Effector memory CD8-positive, alpha-beta T cell (primary cell): ENCODE measurements around the gene RAB3GAP1.

Source experiments
- ATAC-seq: fragments of 150-1000 bp; cut with Tn5 transposase; replicated peaks from 2 replicates; pipeline ENCODE4 v1.10.0; 2021; ENCODE audit warnings: mild to moderate bottlenecking, moderate library complexity
- DNase-seq, 3 experiments: peaks; one replicate each; pipeline ENCODE4 v3.0.0; 2021
- H3K27ac Mint-ChIP-seq, 2 donors: one replicate each; pipeline ENCODE4 v1.8.0; 2022; ENCODE audit warnings: mild to moderate bottlenecking in 2 of 2, mixed read lengths in 2 of 2, moderate library complexity in 2 of 2
- H3K27me3 Mint-ChIP-seq, 2 donors: one replicate each; pipeline ENCODE4 v1.8.0; 2022; ENCODE audit warnings: mixed read lengths in 2 of 2
- H3K36me3 Mint-ChIP-seq: one replicate; pipeline ENCODE4 v1.8.0; 2022; ENCODE audit warnings: mild to moderate bottlenecking, moderate library complexity, mixed read lengths; ENCODE audit not compliant: insufficient read depth
- H3K4me1 Mint-ChIP-seq, 2 donors: one replicate each; pipeline ENCODE4 v1.8.0; 2022; ENCODE audit warnings: low read depth in 2 of 2, mixed read lengths in 2 of 2
- H3K4me3 Mint-ChIP-seq, 2 donors: one replicate each; pipeline ENCODE4 v1.8.0; 2022; ENCODE audit warnings: mild to moderate bottlenecking in 2 of 2, mixed read lengths in 2 of 2, moderate library complexity in 2 of 2
- H3K9me3 Mint-ChIP-seq, 2 donors: one replicate each; pipeline ENCODE4 v1.8.0; 2022; ENCODE audit warnings: mixed read lengths in 2 of 2

Gene RAB3GAP1

GRCh38 chr2:135144343-135144742 lies 92.3 kb downstream of the RAB3GAP1 start:
- no peaks in the 10 kb centered on the region for H3K27me3 Mint-ChIP-seq
- DNase-seq: no peak
- no peak overlapping the region for H3K27ac Mint-ChIP-seq
- peaks cover 0 to 4% of the 10 kb centered on the region in 2 donors for H3K9me3 Mint-ChIP-seq
- no peak overlapping the region for H3K4me3 Mint-ChIP-seq
- no peaks in the 10 kb centered on the region for H3K36me3 Mint-ChIP-seq
- H3K4me1 Mint-ChIP-seq: no peaks in the 10 kb centered on the region
- no peak for ATAC-seq

GRCh38 chr2:135149251-135149650 lies 97.2 kb downstream of the RAB3GAP1 start:
- Mint-ChIP-seq H3K27ac (no peak overlapping the region), H3K36me3 (peaks cover 3% of the 10 kb centered on the region), H3K4me3 (no peak overlapping the region), H3K4me1 (no peaks in the 10 kb centered on the region), H3K27me3 (no peaks in the 10 kb centered on the region), H3K9me3 (no peaks in the 10 kb centered on the region)
- ATAC-seq (no peak), DNase-seq (no peak)

- no peak overlapping the region for H3K27ac Mint-ChIP-seq
- DNase-seq (no peak), ATAC-seq (no peak)
- H3K36me3 Mint-ChIP-seq: peaks cover 15% of the 10 kb centered on the region
- H3K27me3 Mint-ChIP-seq: no peaks in the 10 kb centered on the region
- no peaks in the 10 kb centered on the region for H3K4me1 Mint-ChIP-seq
- H3K4me3 Mint-ChIP-seq: no peak overlapping the region
- no peaks in the 10 kb centered on the region for H3K9me3 Mint-ChIP-seq
Measured at GRCh38 chr2:135150725-135151124, 98.6 kb downstream of the RAB3GAP1 start.

DNA sequence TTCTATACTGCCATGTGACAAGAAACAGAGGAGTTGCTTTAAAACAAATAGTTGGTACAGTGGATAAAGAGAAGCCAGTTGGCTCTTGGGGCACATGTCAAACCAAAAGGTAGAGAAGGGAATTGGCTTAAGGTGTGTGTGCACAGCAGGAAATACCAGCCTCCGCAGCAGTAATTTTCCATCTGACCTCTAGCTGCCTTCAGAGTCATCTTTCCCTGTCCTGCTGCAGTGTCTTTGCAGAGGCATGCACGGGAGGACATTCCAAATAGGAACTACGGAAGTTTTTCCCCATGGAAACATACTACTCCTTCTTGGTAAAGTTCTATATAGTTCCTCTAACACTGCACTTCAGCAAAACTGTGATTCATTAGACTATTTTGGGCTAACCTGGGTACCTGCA lies 99.5 kb downstream of the RAB3GAP1 start:
- ATAC-seq (no peak), DNase-seq (no peak)
- Mint-ChIP-seq H3K27me3 (no peaks in the 10 kb centered on the region), H3K9me3 (no peaks in the 10 kb centered on the region), H3K27ac (no peak overlapping the region), H3K4me3 (no peak overlapping the region), H3K4me1 (no peaks in the 10 kb centered on the region), H3K36me3 (peaks cover 15% of the 10 kb centered on the region)

- no peak for DNase-seq
- no peaks in the 10 kb centered on the region for H3K9me3 Mint-ChIP-seq
- no peak for ATAC-seq
- H3K4me1 Mint-ChIP-seq: no peaks in the 10 kb centered on the region
- H3K27ac Mint-ChIP-seq: no peak overlapping the region
- H3K4me3 Mint-ChIP-seq: no peak overlapping the region
- H3K36me3 Mint-ChIP-seq: peaks cover 15% of the 10 kb centered on the region
- H3K27me3 Mint-ChIP-seq: no peaks in the 10 kb centered on the region
Measured at GRCh38 chr2:135152361-135152760, 100.3 kb downstream of the RAB3GAP1 start.

- no peak overlapping the region for H3K27ac Mint-ChIP-seq
- ATAC-seq: no peak
- no peak for DNase-seq
- no peak overlapping the region for H3K4me3 Mint-ChIP-seq
- no peaks in the 10 kb centered on the region for H3K4me1 Mint-ChIP-seq
- no peaks in the 10 kb centered on the region for H3K27me3 Mint-ChIP-seq
- H3K36me3 Mint-ChIP-seq: peaks cover 22% of the 10 kb centered on the region
- no peaks in the 10 kb centered on the region for H3K9me3 Mint-ChIP-seq
Measured at GRCh38 chr2:135154962-135155361, 102.9 kb downstream of the RAB3GAP1 start.

DNA sequence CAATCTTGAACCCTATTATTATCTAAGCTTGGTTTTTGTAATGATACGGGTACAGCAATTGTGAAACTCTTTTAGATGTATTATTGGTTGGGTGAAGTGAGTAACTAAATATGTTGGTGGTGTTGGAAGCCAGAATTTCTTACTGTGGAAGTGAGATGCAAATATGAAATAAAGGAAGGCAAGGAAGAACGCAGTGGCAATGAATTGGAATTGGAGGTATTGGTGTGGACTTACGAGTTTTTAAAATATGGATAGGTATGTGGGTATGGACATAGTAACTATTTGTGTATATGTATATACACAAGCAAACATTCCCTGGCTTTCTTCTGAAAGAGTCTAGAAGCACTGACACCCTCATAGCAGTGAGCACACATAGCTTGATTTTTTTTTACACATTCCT lies 105.8 kb downstream of the RAB3GAP1 start:
- DNase-seq (no peak), ATAC-seq (no peak)
- no peaks in the 10 kb centered on the region for H3K27me3 Mint-ChIP-seq
- no peak overlapping the region for H3K4me3 Mint-ChIP-seq
- no peak overlapping the region for H3K27ac Mint-ChIP-seq
- no peaks in the 10 kb centered on the region for H3K4me1 Mint-ChIP-seq
- peaks cover 23% of the 10 kb centered on the region for H3K36me3 Mint-ChIP-seq
- no peaks in the 10 kb centered on the region for H3K9me3 Mint-ChIP-seq

DNA sequence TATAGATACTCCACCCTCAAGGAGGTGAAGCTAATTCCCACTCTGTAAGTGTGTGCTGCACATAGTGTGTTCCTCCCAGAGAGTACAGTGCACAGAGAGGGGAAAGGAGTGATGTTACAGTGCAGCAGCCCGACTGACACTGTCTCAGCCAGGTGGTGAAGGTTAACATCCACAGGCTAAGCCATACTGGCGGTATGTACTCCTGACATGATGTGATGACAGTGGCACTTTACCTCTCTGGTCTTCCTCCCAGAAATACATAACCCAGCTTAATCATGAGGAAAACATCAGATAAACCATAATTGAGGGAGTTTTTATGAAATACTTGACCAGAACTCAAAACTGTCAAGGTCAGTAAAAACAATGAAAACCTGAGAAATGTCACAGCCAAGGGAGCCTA lies 107.1 kb downstream of the RAB3GAP1 start:
- H3K27ac Mint-ChIP-seq: no peak overlapping the region
- no peaks in the 10 kb centered on the region for H3K9me3 Mint-ChIP-seq
- H3K27me3 Mint-ChIP-seq: no peaks in the 10 kb centered on the region
- DNase-seq (no peak), ATAC-seq (no peak)
- no peak overlapping the region for H3K4me3 Mint-ChIP-seq
- H3K36me3 Mint-ChIP-seq: peaks cover 23% of the 10 kb centered on the region
- H3K4me1 Mint-ChIP-seq: no peaks in the 10 kb centered on the region

DNA sequence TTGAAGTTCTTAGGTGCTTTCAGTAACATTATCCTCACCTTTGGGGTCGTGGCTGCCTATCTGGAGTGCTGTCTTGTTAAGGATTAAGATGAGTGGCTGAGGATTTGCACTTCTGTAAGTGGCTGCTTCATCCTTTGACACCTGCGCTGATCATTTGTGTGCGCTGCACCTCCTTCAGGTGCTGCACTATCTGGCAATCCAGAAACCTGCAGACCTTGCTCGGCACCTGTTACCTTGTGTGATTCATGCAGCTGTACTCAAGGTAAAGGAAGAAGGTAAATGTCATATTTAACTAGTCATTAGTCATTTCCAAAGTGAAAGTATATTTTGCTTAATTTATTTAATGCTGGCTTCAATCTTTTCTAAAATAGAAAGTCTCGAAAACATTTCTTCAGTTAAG lies 110.3 kb downstream of the RAB3GAP1 start:
- Mint-ChIP-seq H3K27me3 (no peaks in the 10 kb centered on the region), H3K9me3 (no peaks in the 10 kb centered on the region), H3K4me1 (no peaks in the 10 kb centered on the region), H3K36me3 (peaks cover 21% of the 10 kb centered on the region), H3K4me3 (no peak overlapping the region), H3K27ac (no peak overlapping the region)
- ATAC-seq: no peak
- DNase-seq: no peak

DNA sequence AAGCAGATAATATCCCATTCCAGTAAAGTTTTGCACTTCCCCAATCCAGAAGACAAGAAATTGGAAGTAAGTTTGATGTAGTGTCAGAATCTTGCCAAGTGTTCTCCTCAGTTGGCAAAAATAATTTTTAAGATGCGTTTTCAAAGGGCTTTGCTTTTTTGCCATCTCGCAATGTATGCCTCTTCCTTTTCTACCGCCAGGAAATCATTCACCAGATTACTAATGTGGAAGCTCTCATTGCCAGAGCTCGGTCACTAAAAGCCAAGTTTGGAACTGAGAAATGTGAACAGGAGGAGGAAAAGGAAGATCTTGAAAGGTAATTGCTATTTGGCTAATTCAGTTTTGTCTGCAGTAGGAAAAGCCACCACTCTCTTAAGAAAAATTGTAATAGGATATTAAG lies 110.7 kb downstream of the RAB3GAP1 start:
- DNase-seq: no peak
- H3K27ac Mint-ChIP-seq: no peak overlapping the region
- H3K4me3 Mint-ChIP-seq: no peak overlapping the region
- peaks cover 21% of the 10 kb centered on the region for H3K36me3 Mint-ChIP-seq
- H3K4me1 Mint-ChIP-seq: no peaks in the 10 kb centered on the region
- H3K27me3 Mint-ChIP-seq: no peaks in the 10 kb centered on the region
- H3K9me3 Mint-ChIP-seq: no peaks in the 10 kb centered on the region
- no peak for ATAC-seq

GRCh38 chr2:135163306-135163705 lies 111.2 kb downstream of the RAB3GAP1 start:
- DNase-seq (no peak), ATAC-seq (no peak)
- H3K27ac Mint-ChIP-seq: no peak overlapping the region
- H3K4me3 Mint-ChIP-seq: no peak overlapping the region
- no peaks in the 10 kb centered on the region for H3K4me1 Mint-ChIP-seq
- H3K27me3 Mint-ChIP-seq: no peaks in the 10 kb centered on the region
- H3K36me3 Mint-ChIP-seq: peaks cover 21% of the 10 kb centered on the region
- no peaks in the 10 kb centered on the region for H3K9me3 Mint-ChIP-seq

DNA sequence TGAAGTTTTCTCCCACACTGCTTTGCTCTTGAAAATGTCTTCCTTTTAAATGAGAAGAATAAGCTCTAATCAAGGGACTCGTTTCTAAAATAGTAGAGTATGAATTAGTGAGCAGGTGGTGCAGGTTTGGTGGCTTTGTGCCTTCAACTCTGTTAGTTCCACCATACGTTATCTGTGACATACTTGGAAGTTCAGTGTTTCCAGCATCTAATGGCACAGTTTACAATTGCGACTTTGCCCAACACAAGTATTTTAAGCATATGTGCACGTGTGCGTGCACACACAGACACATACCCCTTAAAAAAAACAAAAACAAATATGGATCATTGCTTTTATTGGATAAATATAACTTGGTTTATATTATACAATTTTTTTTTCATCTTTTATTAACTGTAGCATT lies 111.8 kb downstream of the RAB3GAP1 start:
- no peaks in the 10 kb centered on the region for H3K27me3 Mint-ChIP-seq
- H3K4me3 Mint-ChIP-seq: no peak overlapping the region
- peaks cover 20% of the 10 kb centered on the region for H3K36me3 Mint-ChIP-seq
- no peak for ATAC-seq
- H3K4me1 Mint-ChIP-seq: no peaks in the 10 kb centered on the region
- no peak for DNase-seq
- H3K27ac Mint-ChIP-seq: no peak overlapping the region
- no peaks in the 10 kb centered on the region for H3K9me3 Mint-ChIP-seq

DNA sequence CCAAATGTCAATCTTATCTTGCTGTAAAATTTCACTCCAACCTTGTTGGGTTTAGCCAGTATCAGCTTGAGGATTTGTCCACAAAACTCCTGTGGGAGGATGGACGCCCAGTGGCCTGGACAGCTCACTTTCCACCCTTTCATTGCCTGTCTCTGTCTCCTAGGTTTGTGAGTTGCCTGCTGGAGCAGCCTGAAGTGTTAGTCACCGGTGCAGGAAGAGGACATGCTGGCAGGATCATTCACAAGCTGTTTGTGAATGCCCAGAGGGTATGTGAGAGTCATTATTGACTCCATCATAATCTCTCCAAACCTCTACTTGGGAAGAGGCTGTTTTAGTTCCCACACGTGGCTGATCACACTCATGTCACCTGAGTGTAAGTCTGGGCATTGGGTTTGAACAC lies 112.3 kb downstream of the RAB3GAP1 start:
- Mint-ChIP-seq H3K4me1 (no peaks in the 10 kb centered on the region), H3K27me3 (no peaks in the 10 kb centered on the region), H3K36me3 (peaks cover 16% of the 10 kb centered on the region), H3K27ac (no peak overlapping the region), H3K4me3 (no peak overlapping the region), H3K9me3 (no peaks in the 10 kb centered on the region)
- ATAC-seq: no peak
- DNase-seq: no peak

DNA sequence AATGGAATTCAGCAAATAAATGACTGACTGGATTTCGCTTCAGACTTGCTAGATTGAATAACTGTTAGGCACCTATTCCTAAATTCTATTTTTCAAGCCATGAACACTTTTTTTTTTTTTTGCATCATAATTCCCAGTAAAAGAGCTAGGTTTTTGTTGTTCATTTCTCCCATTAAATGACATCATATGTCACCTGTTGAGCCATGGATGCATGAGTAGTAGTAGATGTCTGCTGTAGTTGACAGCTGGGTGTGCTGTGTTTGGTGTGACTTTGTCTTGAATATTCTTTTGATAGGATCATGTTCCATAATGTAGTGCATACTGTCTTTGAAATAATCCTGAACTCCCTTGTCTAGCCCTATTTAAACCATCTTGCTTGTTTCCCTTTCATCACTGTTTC lies 115.2 kb downstream of the RAB3GAP1 start:
- ATAC-seq (no peak), DNase-seq (no peak)
- Mint-ChIP-seq H3K27ac (peak overlapping the region in 1 of 2 donors; percentile 30), H3K36me3 (peaks cover 16% of the 10 kb centered on the region), H3K4me1 (peaks cover 0 to 3% of the 10 kb centered on the region in 2 donors), H3K4me3 (no peak overlapping the region), H3K27me3 (no peaks in the 10 kb centered on the region), H3K9me3 (no peaks in the 10 kb centered on the region)

DNA sequence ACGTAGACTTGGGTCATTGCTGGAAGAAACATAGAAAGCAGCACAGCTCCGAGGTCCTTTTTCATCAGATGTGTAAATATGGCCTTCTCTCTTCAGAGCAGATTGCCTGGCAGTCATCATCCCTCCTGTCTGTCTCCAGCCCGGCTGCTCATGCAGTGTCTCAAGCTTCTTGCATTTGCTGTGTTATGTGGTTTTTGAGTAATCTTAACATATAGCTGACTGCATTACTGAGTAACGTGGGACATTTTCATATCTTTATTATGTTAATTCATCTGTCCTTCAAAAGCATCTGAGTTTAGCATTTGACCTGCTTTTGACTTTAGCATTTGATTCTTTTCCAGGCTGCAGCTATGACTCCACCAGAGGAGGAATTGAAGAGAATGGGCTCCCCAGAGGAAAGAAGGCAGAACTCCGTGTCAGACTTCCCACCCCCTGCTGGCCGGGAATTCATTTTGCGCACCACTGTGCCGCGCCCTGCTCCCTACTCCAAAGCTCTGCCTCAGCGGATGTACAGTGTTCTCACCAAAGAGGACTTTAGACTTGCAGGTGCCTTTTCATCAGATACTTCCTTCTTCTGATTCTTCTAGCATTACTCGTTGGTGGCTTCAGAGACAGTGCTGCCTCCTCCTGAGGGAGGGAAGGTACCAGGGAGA lies 116.2 kb downstream of the RAB3GAP1 start:
- H3K36me3 Mint-ChIP-seq: peaks cover 16% of the 10 kb centered on the region
- H3K27ac Mint-ChIP-seq: peak overlapping the region; percentile 44 to 64
- peak overlapping the region in 1 of 2 donors; percentile 48 for H3K4me3 Mint-ChIP-seq

More for the DNA sequence above, 116.2 kb downstream of the RAB3GAP1 start:
- no peaks in the 10 kb centered on the region for H3K27me3 Mint-ChIP-seq
- ATAC-seq: no peak
- peaks cover 0 to 3% of the 10 kb centered on the region in 2 donors for H3K4me1 Mint-ChIP-seq
- H3K9me3 Mint-ChIP-seq: no peaks in the 10 kb centered on the region
- DNase-seq: no peak
